SK-N-SH (cell line): ENCODE results near the gene PHACTR2. TPM values are rescaled to one million over a fixed set of nuclear protein-coding genes. Genes with fewer than 3 reads are reported as not detected.

Source experiments
- CTCF ChIA-PET: fragments of 300-600, 350-600 bp; formaldehyde crosslinking; extraction: SDS; loops from one replicate; lab custom pipeline; 2021; lab: Yijun Ruan, JAX
- POLR2A ChIA-PET: fragments of 350-600 bp; sonication (Branson Sonifier 250); formaldehyde crosslinking; extraction: SDS; loops from one replicate; lab custom pipeline; 2020; ENCODE audit warnings: antibody characterized with exemption, inconsistent platforms; lab: Yijun Ruan, JAX
- DNase-seq: peaks from one replicate; pipeline ENCODE4 v3.0.0; 2012
- H2AFZ ChIP-seq: fragments of 200-600 bp; sonication (generic); 2 replicates; pipeline ENCODE4 v1.8.1; 2016; ENCODE audit warnings: antibody characterized with exemption, mild to moderate bottlenecking, low read depth
- H3F3A ChIP-seq: fragments of 200-600 bp; sonication (generic); replicated peaks from 2 replicates; pipeline ENCODE3; 2016; ENCODE audit warnings: antibody characterized with exemption, mild to moderate bottlenecking; ENCODE audit not compliant: insufficient read depth
- H3K27ac ChIP-seq, 2 experiments: fragments of 200-500 bp in 1 of 2; fragments of 200-600 bp in 1 of 2; sonication (Bioruptor generic) in 1 of 2; sonication (generic), shearing (Covaris generic) in 1 of 2; 2 replicates each; pipeline versions ENCODE4 v1.5.1 to v1.6.1; 2014 to 2016; ENCODE audit warnings: low read depth in 2 of 2, inconsistent platforms in 1 of 2, low read length in 1 of 2, mild to moderate bottlenecking in 1 of 2, mixed read lengths in 1 of 2
- H3K27me3 ChIP-seq: fragments of 200-600 bp; sonication (generic), shearing (Covaris generic); 2 replicates; pipeline ENCODE4 v1.6.1; 2016; ENCODE audit warnings: mixed run types; ENCODE audit not compliant: insufficient read depth
- H3K36me3 ChIP-seq, 2 experiments: fragments of 200-500 bp in 1 of 2; fragments of 200-600 bp in 1 of 2; sonication (Bioruptor generic) in 1 of 2; sonication (generic) in 1 of 2; replicated peaks in 1 of 2; 2 replicates each; pipeline versions ENCODE3 to v1.5.1; 2014 to 2016; ENCODE audit warnings: low read length in 1 of 2, mild to moderate bottlenecking in 1 of 2; ENCODE audit not compliant: insufficient read depth in 2 of 2, control insufficient read depth in 1 of 2
- H3K4me1 ChIP-seq, 2 experiments: fragments of 200-500 bp in 1 of 2; fragments of 200-600 bp in 1 of 2; sonication (Bioruptor generic) in 1 of 2; sonication (generic), shearing (Covaris generic) in 1 of 2; 2 replicates each; pipeline versions ENCODE4 v1.5.1 to v1.6.1; 2014 to 2016; ENCODE audit warnings: low read depth in 1 of 2, low read length in 1 of 2, mixed run types in 1 of 2; ENCODE audit not compliant: insufficient read depth in 2 of 2, control insufficient read depth in 1 of 2
- H3K4me2 ChIP-seq: fragments of 200-600 bp; sonication (generic), shearing (Covaris generic); 2 replicates; pipeline ENCODE4 v1.6.1; 2017; ENCODE audit warnings: mixed run types
- H3K4me3 ChIP-seq, 2 experiments: fragments of 200-500 bp in 1 of 2; fragments of 200-600 bp in 1 of 2; sonication (Bioruptor generic) in 1 of 2; sonication (generic), shearing (Covaris generic) in 1 of 2; 2 replicates each; pipeline versions ENCODE4 v1.5.1 to v1.8.1; 2014 to 2016; ENCODE audit warnings: low read depth in 2 of 2, inconsistent platforms in 1 of 2, low read length in 1 of 2, mild to moderate bottlenecking in 1 of 2, mixed read lengths in 1 of 2, moderate library complexity in 1 of 2
- H3K79me2 ChIP-seq: fragments of 200-600 bp; sonication (generic); 2 replicates; pipeline ENCODE4 v1.8.1; 2017; ENCODE audit warnings: mild to moderate bottlenecking; ENCODE audit not compliant: insufficient read depth
- H3K9ac ChIP-seq: fragments of 200-600 bp; sonication (generic); 2 replicates; pipeline ENCODE4 v1.6.1; 2017; ENCODE audit warnings: mixed run types
- H3K9me2 ChIP-seq: fragments of 200-600 bp; sonication (generic); 2 replicates; pipeline ENCODE4 v1.6.1; 2017; ENCODE audit warnings: mixed run types
- H3K9me3 ChIP-seq: fragments of 200-600 bp; sonication (generic); 2 replicates; pipeline ENCODE4 v1.6.1; 2017; ENCODE audit warnings: mixed run types, mild to moderate bottlenecking, moderate library complexity
- H4K20me1 ChIP-seq: fragments of 200-600 bp; sonication (generic); 2 replicates; pipeline ENCODE4 v1.6.1; 2017; ENCODE audit warnings: mild to moderate bottlenecking, mixed run types; ENCODE audit not compliant: insufficient read depth
- EP300 ChIP-seq, 2 experiments: IDR thresholded peaks; 2 replicates each; pipeline versions ENCODE4 v1.4.0 to v1.6.1; 2012; ENCODE audit warnings: borderline replicate concordance in 1 of 2, low read depth in 1 of 2, low read length in 1 of 2
- JUND ChIP-seq: IDR thresholded peaks from 2 replicates; pipeline ENCODE4 v1.4.0; 2012
- MXI1 ChIP-seq: IDR thresholded peaks from 2 replicates; pipeline ENCODE4 v1.6.1; 2012; ENCODE audit warnings: mild to moderate bottlenecking, low read depth, low read length, improper control_type of control experiment
- NFIC ChIP-seq: IDR thresholded peaks from 2 replicates; pipeline ENCODE4 v1.4.0; 2012; ENCODE audit warnings: borderline replicate concordance
- NRF1 ChIP-seq: IDR thresholded peaks from 2 replicates; pipeline ENCODE4 v1.6.1; 2012; ENCODE audit warnings: low read depth, mild to moderate bottlenecking, low read length
- RAD21 ChIP-seq: IDR thresholded peaks from 2 replicates; pipeline ENCODE4 v1.6.1; 2012; ENCODE audit warnings: mild to moderate bottlenecking, low read length
- SMC3 ChIP-seq: IDR thresholded peaks from 2 replicates; pipeline ENCODE4 v1.6.1; 2012; ENCODE audit warnings: low read depth, low read length, improper control_type of control experiment
- TAF1 ChIP-seq: IDR thresholded peaks from 2 replicates; pipeline ENCODE4 v1.6.1; 2012; ENCODE audit warnings: low read depth, mild to moderate bottlenecking, low read length, moderate library complexity, borderline replicate concordance
- TCF12 ChIP-seq: IDR thresholded peaks from 2 replicates; pipeline ENCODE4 v1.4.0; 2012
- TEAD4 ChIP-seq: IDR thresholded peaks from 2 replicates; pipeline ENCODE4 v1.4.0; 2012; ENCODE audit warnings: mild to moderate bottlenecking, borderline replicate concordance; ENCODE audit not compliant: insufficient read depth
- WGBS: methylation state at CpG from one replicate; pipeline ENCODE4 v1.1.6; 2017; ENCODE audit warnings: low lambda C conversion rate; 5-methylcytosine and 5-hydroxymethylcytosine counted together
- polyA plus RNA-seq, 3 experiments: library from polyadenylated mRNA; depleted of rRNA; stranded (reverse); fragments of >200 nt; gene quantifications; 2 replicates each; pipeline ENCODE4 v1.2.3, GENCODE V29; 2012
- TF ChIP-seq, protein P1 (sequence below): fragments of 150-350 bp; IDR thresholded peaks from 2 replicates; pipeline ENCODE4 v1.6.1; 2016; ENCODE audit warnings: mild to moderate bottlenecking, low read depth, low read length
- TF ChIP-seq, protein P2 (sequence below): IDR thresholded peaks from 2 replicates; pipeline ENCODE4; 2012

The PHACTR2 gene
- polyA plus RNA-seq, 1 of the 3 experiments (the other 2 are of a cell fraction) = 5.0 TPM

DNA sequence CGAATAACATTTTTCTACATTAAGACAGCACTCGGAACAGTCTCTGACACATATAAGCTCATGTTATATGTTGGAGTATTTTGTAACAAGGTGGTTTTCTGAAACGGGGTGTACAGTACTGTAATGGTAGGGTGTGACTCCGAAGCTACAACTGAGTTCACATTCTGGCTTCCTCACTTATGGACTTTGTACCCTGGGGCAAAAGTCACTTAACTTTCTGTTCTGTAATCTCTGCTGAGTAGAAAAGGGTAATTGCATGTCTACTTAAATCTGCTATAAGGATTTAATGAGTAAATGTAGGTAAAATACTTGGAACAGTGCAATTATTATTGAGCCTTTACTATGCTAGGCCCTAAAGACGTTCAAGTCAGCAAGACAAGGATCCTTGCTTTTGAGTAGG is 160.6 kb downstream of the PHACTR2 start:
- no peak for DNase-seq
- no peak overlapping the region for H3K27ac ChIP-seq
- 71% methylated on average over 5 of the region's 5 CpGs for WGBS
- no peaks in the 10 kb centered on the region for H3K9me2 ChIP-seq
- H2AFZ ChIP-seq = no peak overlapping the region
- no peak for TF ChIP-seq MXI1
- TF ChIP-seq TAF1 = no peak
- no peak for TF ChIP-seq JUND
- no peak for TF ChIP-seq EP300 (IDR thresholded peaks at IDR 0.05; ENCODE audit: borderline replicate concordance in 1 of 2, low read depth in 1 of 2, low read length in 1 of 2)
- TF ChIP-seq, all 33 proteins: peak for 0
- Histone ChIP-seq H3K9ac (no peak overlapping the region), H3K4me1 (no peaks in the 10 kb centered on the region), H4K20me1 (no peaks in the 10 kb centered on the region), H3K27me3 (no peaks in the 10 kb centered on the region), H3K4me2 (no peak overlapping the region), H3K4me3 (no peak overlapping the region), H3F3A (no peaks in the 10 kb centered on the region), H3K9me3 (no peaks in the 10 kb centered on the region), H3K79me2 (peaks cover 3% of the 10 kb centered on the region), H3K36me3 (no peaks in the 10 kb centered on the region)
- ChIA-PET POLR2A (no interaction called here), CTCF (no interaction called here)

DNA sequence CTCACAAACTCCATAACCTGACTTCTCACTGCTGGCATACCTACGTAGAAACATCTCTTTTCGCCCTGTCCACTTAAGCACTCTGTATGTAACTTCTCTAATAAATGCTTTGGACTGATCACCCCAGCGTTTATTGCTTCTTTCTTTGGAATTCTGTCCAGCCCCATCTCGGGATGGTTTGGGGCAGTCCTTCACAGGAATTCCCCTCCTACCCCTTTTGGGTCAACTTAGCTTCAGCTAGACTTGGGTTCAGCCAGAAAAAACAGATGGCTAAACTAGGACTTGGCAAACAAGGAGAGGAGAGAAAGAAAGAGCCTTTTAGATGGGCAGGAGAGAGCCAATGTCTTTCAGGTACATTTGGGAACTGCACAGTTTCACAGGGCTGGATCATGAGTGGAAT is 161.4 kb downstream of the PHACTR2 start:
- DNase-seq = no peak
- 71% methylated on average over 4 of the region's 4 CpGs for WGBS

More for the DNA sequence above, 161.4 kb downstream of the PHACTR2 start:
- H3K4me3 ChIP-seq = no peak overlapping the region
- H3F3A ChIP-seq = no peaks in the 10 kb centered on the region
- H3K36me3 ChIP-seq = no peaks in the 10 kb centered on the region
- no peaks in the 10 kb centered on the region for H3K27me3 ChIP-seq
- no peaks in the 10 kb centered on the region for H3K9me3 ChIP-seq
- no peak overlapping the region for H3K4me2 ChIP-seq
- H3K9ac ChIP-seq = no peak overlapping the region
- CTCF ChIA-PET = no interaction called here
- no peaks in the 10 kb centered on the region for H4K20me1 ChIP-seq
- no peak overlapping the region for H3K27ac ChIP-seq
- peaks cover 0 to under 1% of the 10 kb centered on the region in 2 experiments; a peak in 1 of 4 replicates for H3K4me1 ChIP-seq
- peaks cover 11% of the 10 kb centered on the region for H3K79me2 ChIP-seq
- H3K9me2 ChIP-seq = no peaks in the 10 kb centered on the region
- POLR2A ChIA-PET = no interaction called here
- no peak for TF ChIP-seq NRF1
- TF ChIP-seq, protein P1, sequence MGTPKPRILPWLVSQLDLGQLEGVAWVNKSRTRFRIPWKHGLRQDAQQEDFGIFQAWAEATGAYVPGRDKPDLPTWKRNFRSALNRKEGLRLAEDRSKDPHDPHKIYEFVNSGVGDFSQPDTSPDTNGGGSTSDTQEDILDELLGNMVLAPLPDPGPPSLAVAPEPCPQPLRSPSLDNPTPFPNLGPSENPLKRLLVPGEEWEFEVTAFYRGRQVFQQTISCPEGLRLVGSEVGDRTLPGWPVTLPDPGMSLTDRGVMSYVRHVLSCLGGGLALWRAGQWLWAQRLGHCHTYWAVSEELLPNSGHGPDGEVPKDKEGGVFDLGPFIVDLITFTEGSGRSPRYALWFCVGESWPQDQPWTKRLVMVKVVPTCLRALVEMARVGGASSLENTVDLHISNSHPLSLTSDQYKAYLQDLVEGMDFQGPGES = no peak
- no peak for TF ChIP-seq TEAD4
- TF ChIP-seq NFIC = no peak
- TF ChIP-seq RAD21 = no peak
- TF ChIP-seq MXI1 = no peak
- TF ChIP-seq, protein P2, sequence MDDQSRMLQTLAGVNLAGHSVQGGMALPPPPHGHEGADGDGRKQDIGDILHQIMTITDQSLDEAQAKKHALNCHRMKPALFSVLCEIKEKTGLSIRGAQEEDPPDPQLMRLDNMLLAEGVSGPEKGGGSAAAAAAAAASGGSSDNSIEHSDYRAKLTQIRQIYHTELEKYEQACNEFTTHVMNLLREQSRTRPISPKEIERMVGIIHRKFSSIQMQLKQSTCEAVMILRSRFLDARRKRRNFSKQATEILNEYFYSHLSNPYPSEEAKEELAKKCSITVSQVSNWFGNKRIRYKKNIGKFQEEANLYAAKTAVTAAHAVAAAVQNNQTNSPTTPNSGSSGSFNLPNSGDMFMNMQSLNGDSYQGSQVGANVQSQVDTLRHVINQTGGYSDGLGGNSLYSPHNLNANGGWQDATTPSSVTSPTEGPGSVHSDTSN = no peak
- no peak for TF ChIP-seq TCF12
- no peak for TF ChIP-seq SMC3
- TF ChIP-seq, all 33 proteins: peak for 0
- H2AFZ ChIP-seq = no peak overlapping the region
